Effector memory CD4-positive, alpha-beta T cell (primary cell): ENCODE data around the gene SLC7A7.
"Not testable (repeated sequence)": the region's sequence is repeated elsewhere in the genome, so short reads cannot be mapped to it uniquely, and the experiment has no call there.

ENCODE experiments used
- DNase-seq, 3 donors: peaks; one replicate each; pipeline ENCODE4 v3.0.0-alpha.2; 2020
- H3K27ac ChIP-seq: 2 replicates; pipeline ENCODE4 v1.7.0; 2013; ENCODE audit warnings: mild to moderate bottlenecking, low read length, moderate library complexity; ENCODE audit not compliant: insufficient read depth, poor library complexity, severe bottlenecking
- H3K27me3 ChIP-seq: replicated peaks from 2 replicates; pipeline ENCODE4 v1.7.0; 2013; ENCODE audit warnings: mild to moderate bottlenecking, low read length; ENCODE audit not compliant: insufficient read depth, control insufficient read depth, poor library complexity, severe bottlenecking
- H3K36me3 ChIP-seq: 2 replicates; pipeline ENCODE4 v1.7.0; 2013; ENCODE audit warnings: mild to moderate bottlenecking, low read length, moderate library complexity; ENCODE audit not compliant: control insufficient read depth, insufficient read depth
- H3K4me1 ChIP-seq: 2 replicates; pipeline ENCODE4 v1.7.0; 2013; ENCODE audit warnings: low read length, mild to moderate bottlenecking; ENCODE audit not compliant: control insufficient read depth, insufficient read depth, poor library complexity, severe bottlenecking
- H3K4me3 ChIP-seq: 2 replicates; pipeline ENCODE4 v1.7.0; 2013; ENCODE audit warnings: low read length, low read depth, mild to moderate bottlenecking; ENCODE audit not compliant: insufficient read depth, poor library complexity, severe bottlenecking
- H3K9me3 ChIP-seq: 2 replicates; pipeline ENCODE4 v1.7.0; 2013; ENCODE audit warnings: mild to moderate bottlenecking, low read length, moderate library complexity; ENCODE audit not compliant: control insufficient read depth

The SLC7A7 gene

DNA sequence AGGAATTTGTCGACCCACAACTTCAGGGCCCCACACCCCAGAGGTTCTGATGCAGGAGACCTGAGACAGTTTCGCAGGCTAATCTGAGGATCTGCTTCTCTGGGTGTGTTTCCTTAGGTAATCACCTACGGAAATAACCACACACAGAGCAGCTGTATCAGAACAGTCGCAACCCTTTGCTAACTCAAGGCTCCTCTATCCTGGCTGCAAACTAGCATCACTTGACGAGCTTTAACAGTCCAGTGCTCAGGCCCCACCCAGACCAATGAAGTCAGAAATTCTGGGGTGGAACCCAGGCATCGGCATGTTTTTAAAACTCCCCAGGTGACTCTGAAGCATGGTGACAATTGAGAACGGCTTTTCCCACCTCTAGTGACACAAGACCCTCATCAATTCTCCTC, 20.7 kb downstream of the SLC7A7 start:
- no peak for DNase-seq
- H3K4me1 ChIP-seq, result no peaks in the 10 kb centered on the region
- H3K36me3 ChIP-seq, result no peaks in the 10 kb centered on the region
- H3K27me3 ChIP-seq, result no peaks in the 10 kb centered on the region
- H3K9me3 ChIP-seq, result no peaks in the 10 kb centered on the region
- H3K27ac ChIP-seq, result no peak overlapping the region
- H3K4me3 ChIP-seq, result no peak overlapping the region

DNA sequence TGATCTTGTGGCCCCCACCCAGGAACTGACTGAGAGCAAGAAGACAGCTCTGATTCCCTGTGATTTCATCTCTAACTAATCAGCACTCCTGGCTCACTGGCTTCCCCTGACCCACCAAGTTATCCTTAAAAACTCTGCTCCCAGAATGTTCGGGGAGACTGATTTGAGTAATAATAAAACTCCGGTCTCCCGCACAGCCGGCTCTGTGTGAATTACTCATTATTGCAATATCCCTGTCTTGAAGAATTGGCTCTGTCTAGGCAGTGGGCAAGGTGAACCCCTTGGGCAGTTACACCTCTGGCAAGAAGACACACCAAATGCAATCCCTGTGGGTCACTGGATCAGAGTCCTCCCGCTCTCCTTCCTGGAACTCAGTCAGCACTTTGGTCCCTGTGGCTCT, 21.3 kb downstream of the SLC7A7 start:
- DNase-seq, result no peak
- no peak overlapping the region for H3K27ac ChIP-seq
- H3K27me3 ChIP-seq, result no peaks in the 10 kb centered on the region
- no peaks in the 10 kb centered on the region for H3K4me1 ChIP-seq
- H3K36me3 ChIP-seq, result no peaks in the 10 kb centered on the region
- H3K9me3 ChIP-seq, result no peaks in the 10 kb centered on the region
- no peak overlapping the region for H3K4me3 ChIP-seq

DNA sequence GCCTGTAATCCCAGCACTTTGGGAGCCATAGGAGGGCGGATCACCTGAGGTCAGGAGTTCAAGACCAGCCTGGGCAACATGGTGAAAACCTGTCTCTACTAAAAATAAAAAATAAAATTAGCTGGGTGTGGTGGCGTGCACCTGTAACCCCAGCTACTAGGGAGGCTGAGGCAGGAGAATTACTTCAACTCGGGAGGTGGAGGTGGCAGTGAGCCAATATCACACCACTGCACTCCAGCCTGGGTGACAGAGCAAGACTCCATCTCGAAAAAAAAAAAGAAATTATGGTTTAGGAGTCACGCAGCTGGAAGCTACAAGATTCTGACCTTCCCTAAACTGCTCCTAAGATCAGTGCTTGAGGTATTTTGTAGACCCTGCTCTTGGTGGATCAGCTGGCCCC, 21.7 kb downstream of the SLC7A7 start:
- H3K9me3 ChIP-seq, H3K4me1 ChIP-seq, H3K36me3 ChIP-seq, H3K27me3 ChIP-seq, H3K4me3 ChIP-seq, DNase-seq, H3K27ac ChIP-seq: not testable (repeated sequence)

DNA sequence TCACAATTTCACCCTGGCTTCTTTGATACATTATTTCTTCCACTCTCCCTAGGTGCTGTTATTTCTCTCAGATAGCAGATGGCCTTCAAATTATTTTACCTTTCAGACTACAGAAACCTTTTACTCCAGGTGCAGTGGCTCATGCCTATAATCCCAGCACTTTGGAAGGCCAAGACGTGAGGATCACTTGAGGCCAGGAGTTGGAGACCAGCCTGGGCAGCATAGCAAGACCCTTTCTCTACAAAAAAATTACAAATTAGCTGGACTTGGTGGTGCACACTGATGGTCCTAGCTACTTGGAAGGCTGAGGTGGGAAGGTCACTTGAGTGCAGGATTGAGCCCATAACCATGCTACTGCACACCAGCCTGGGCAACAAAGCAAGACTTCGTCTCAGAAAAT, 23.1 kb downstream of the SLC7A7 start:
- Histone ChIP-seq H3K27me3 (no peaks in the 10 kb centered on the region), H3K36me3 (no peaks in the 10 kb centered on the region), H3K9me3 (no peaks in the 10 kb centered on the region), H3K27ac (no peak overlapping the region), H3K4me1 (no peaks in the 10 kb centered on the region), H3K4me3 (no peak overlapping the region)
- DNase-seq, result no peak

DNA sequence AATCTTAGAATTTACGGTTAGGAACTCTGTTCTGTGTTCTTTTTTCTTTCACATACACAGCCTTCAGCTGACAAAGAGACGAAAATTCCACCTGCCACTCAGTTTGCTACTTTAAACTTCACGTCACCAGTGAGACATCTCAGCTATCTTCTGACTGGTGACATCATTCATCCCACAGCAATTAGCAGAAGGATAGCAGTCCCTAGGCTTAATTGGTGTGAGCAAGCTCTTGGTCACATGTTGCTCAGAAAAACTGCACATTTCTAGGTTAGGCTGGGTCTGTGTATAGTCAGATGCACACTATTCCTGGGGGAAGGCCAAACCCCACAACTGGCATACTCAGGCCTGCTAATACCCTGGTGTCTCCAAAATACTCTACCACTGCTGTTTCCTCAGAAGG, 23.9 kb downstream of the SLC7A7 start:
- Histone ChIP-seq H3K4me1 (no peaks in the 10 kb centered on the region), H3K36me3 (no peaks in the 10 kb centered on the region)
- DNase-seq, result no peak

DNA sequence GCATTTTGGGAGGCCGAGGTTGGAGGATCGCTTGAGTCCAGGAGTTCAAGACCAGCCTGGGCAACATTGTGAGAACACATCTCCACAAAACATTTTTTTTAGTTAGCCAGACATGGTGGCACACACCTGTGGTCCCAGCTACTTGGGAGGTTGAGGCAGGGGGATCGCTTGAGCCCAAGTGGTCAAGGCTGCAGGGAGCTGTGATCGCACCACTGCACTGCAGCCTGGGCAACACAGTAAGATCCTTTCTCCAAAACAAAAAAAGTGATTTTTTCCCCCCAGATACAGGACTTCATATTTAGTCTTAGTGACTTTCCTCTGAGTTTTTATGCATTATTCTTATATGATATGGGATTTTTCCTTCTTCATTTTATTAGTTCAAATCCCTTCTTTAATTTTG, 28.6 kb downstream of the SLC7A7 start:
- no peak for DNase-seq
- H3K27ac ChIP-seq, result no peak overlapping the region
- no peaks in the 10 kb centered on the region for H3K27me3 ChIP-seq
- H3K4me3 ChIP-seq, result no peak overlapping the region
- H3K4me1 ChIP-seq, result no peaks in the 10 kb centered on the region
- no peaks in the 10 kb centered on the region for H3K9me3 ChIP-seq
- no peaks in the 10 kb centered on the region for H3K36me3 ChIP-seq

More for the DNA sequence above, 23.9 kb downstream of the SLC7A7 start:
- no peak overlapping the region for H3K4me3 ChIP-seq
- no peak overlapping the region for H3K27ac ChIP-seq
- H3K9me3 ChIP-seq, result no peaks in the 10 kb centered on the region
- no peaks in the 10 kb centered on the region for H3K27me3 ChIP-seq

DNA sequence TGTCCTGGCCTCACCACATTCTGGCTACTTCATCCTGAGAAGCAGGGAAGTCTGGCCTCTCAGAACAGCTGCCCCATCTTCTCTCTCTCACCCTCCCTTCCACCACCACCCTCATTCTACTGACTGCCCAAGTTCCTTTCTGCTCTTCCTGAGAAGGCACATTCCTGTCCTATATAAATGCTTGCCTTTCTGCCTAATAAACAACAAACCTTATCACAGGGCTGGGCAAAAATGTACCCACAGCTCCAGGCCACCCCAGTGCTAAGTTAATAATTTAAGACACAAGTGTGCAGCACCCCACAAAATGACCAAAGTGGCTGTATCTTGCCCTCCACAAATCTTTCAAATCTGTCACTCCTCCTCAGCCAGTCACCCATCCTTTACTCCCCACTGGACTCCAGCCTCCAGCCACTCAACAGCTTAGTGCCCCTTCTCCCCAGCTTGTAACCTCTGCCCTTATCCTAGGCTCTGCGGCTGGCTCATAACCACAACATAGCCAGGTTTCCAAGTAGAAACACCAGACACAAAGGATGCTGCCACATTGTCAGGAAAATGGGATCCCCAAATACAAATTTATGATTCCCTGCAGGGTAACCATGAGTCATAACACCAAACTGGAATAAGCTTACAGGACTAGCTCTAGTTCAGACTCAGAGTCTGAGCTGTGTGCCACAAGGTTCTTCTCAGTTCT, 33.8 kb downstream of the SLC7A7 start:
- no peaks in the 10 kb centered on the region for H3K4me1 ChIP-seq
- H3K27ac ChIP-seq, result no peak overlapping the region
- H3K36me3 ChIP-seq, result no peaks in the 10 kb centered on the region
- H3K9me3 ChIP-seq, result no peaks in the 10 kb centered on the region
- DNase-seq, result no peak
- no peaks in the 10 kb centered on the region for H3K27me3 ChIP-seq
- H3K4me3 ChIP-seq, result no peak overlapping the region

DNA sequence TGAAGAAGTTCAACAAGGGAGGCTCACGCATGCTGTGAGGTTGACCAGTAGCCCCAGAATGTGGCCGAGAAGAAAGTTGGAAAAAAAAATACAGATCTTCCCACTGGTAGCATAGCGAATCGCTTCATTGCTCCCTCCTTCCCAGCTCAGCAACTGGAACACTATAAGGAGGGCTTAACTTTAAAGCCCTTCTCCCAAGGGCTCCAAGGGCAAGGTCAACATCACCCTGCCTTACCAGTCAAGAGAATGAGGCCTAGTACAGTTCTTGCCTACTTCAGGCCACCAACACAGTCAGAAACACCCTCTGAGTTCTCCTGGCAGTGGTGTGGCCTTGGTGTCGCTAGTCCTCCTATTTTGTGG, 34.3 kb downstream of the SLC7A7 start:
- Histone ChIP-seq H3K4me3 (no peak overlapping the region), H3K27me3 (no peaks in the 10 kb centered on the region), H3K4me1 (no peaks in the 10 kb centered on the region), H3K9me3 (no peaks in the 10 kb centered on the region), H3K36me3 (no peaks in the 10 kb centered on the region), H3K27ac (no peak overlapping the region)
- DNase-seq, result no peak

DNA sequence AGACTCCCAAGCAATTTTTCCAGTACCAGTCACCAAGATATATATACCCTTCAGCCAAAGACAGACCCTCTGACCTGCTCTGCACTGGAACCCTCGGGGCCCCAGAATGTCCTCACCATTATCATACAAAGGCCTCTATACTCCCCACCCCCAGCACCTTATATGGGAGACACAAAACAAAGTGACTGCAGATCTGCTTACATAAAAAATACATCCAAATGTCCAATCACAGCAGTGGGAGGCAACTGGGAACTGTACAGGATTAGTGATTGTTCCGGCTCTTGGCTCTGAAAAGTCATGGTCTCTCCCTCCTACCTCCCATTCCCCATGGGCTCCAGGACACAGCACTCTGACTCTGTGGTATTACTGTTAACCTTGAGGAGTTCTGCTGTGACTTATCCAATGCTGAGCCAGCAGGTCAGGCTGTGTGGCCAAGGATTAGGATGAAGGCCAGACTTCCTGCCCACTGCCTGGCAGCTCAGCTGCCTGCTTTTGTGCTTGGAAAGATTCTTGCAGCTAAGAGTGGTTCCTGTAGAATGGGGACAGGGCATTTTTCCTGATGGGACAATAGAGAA, 35.0 kb downstream of the SLC7A7 start:
- Histone ChIP-seq H3K27ac (no peak overlapping the region), H3K9me3 (no peaks in the 10 kb centered on the region), H3K4me1 (no peaks in the 10 kb centered on the region), H3K4me3 (no peak overlapping the region), H3K27me3 (no peaks in the 10 kb centered on the region), H3K36me3 (no peaks in the 10 kb centered on the region)
- no peak for DNase-seq

DNA sequence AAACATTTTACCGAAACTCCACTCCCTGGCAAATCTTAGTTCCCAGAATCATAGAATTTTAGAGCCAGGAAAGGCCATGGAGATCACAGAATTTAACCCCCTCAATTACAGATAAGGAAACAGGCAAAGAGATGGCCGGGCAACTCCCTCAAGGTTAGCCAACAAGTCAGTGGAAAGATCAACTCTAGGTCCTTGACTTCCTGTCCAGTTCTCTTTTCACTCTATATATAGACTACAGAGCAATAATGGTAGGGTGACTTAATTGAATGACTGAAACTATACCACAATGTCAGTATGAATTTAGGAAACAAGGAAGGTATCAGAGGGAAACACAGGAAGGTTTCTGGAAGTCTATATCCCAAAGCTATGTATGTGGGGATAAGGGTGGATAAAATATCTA, 37.2 kb downstream of the SLC7A7 start:
- Histone ChIP-seq H3K4me3 (no peak overlapping the region), H3K27me3 (no peaks in the 10 kb centered on the region), H3K27ac (no peak overlapping the region), H3K36me3 (peaks cover 3% of the 10 kb centered on the region), H3K4me1 (no peaks in the 10 kb centered on the region), H3K9me3 (no peaks in the 10 kb centered on the region)
- DNase-seq, result no peak
